ENCODE data around the gene ZBTB38. TPM values are rescaled to one million over a fixed set of nuclear protein-coding genes. Genes with fewer than 3 reads are reported as not detected.

The ZBTB38 gene
- total RNA-seq, 4 donors from 2014 or later, result 65.8 to 101 (median 85.9) TPM

DNA sequence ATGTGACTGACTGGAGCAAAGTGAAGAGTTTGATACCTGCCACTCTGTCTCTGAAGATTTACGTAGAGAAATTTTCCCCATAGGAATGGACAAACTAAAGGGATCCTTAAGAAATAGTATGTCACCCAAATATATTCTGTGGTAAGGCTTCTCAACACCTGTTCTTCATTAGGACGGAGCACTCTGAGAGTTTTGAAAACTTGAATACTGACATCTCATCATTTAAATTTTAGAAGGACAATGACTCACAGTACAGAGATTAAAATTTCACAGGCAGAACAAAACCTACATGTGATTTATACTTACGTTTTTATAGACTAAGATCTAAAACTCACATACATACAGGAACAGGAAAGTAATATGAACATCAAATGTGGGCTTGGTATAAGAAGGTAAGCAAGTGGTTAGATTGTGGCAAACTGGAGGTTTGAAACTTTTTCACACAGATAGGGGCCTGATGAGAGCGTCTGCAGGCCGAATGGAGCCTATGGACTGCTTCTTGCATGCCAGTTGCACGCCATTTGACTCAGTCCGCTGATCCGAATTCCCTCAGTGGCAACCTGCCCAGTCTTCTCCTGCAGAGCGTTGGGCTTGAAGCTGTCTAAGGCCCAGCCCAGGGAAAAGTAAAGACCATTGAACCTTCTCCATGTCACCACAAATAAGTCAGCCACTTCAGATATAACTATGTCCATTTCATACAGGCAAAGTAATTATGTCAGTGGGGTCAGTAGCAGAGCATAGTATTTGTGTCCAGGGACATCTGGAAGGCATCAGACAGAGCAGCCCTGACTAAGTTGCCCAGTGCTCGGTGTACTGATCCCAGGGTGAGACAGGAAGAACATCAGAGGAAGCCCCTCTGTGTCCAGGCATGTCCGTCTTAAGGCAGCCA, 45.7 kb downstream of the ZBTB38 start:
- 71% methylated on average over 9 of the region's 11 CpGs for WGBS
- no peak for DNase-seq (ENCODE audit: low spot score in 2 of 2)
- Histone ChIP-seq H3K4me3 (no peak overlapping the region), H3K36me3 (peaks cover 26% of the 10 kb centered on the region), H3K27me3 (no peaks in the 10 kb centered on the region), H3K27ac (peak overlapping the region; percentile 95), H3K4me1 (peaks cover 63% of the 10 kb centered on the region), H3K9me3 (no peaks in the 10 kb centered on the region)
- TF ChIP-seq, protein P1, sequence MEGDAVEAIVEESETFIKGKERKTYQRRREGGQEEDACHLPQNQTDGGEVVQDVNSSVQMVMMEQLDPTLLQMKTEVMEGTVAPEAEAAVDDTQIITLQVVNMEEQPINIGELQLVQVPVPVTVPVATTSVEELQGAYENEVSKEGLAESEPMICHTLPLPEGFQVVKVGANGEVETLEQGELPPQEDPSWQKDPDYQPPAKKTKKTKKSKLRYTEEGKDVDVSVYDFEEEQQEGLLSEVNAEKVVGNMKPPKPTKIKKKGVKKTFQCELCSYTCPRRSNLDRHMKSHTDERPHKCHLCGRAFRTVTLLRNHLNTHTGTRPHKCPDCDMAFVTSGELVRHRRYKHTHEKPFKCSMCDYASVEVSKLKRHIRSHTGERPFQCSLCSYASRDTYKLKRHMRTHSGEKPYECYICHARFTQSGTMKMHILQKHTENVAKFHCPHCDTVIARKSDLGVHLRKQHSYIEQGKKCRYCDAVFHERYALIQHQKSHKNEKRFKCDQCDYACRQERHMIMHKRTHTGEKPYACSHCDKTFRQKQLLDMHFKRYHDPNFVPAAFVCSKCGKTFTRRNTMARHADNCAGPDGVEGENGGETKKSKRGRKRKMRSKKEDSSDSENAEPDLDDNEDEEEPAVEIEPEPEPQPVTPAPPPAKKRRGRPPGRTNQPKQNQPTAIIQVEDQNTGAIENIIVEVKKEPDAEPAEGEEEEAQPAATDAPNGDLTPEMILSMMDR (IDR thresholded peaks at IDR 0.05), result no peak
- TF ChIP-seq POLR2A (IDR thresholded peaks at IDR 0.05), result no peak
- no peak for TF ChIP-seq POLR2AphosphoS5 (IDR thresholded peaks at IDR 0.05)
- no peak for TF ChIP-seq EP300 (IDR thresholded peaks at IDR 0.05)

DNA sequence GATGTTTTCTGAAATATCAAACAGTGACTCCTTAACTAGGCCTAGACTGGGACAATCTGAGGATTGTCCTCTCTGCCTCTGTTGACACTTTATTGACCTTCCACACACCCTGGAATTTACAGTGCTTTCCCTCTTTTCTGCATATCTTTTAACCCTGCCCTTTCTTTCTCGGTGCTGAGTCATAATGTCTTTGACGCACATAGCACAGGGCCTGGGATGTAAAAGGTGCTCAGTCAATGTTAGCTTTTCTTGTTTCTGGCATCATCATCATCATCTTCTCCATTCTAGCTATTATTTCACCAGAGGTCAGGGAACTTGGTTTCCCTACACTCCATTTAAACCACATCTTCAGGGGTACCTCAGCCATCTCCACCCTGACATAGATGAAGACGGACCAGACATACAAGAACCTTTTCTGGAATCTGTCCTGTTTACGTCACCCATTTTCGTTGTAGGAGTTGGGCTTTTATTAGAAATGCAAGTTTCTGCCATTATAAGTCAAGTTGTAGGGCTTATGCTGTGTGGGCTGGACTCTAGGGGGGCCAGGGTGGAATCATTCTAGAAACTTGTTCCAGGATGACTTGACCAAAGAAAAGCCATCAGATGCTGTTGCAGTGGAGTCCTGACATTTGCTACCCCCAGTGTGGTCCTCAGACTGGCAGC, 46.6 kb downstream of the ZBTB38 start:
- 85% methylated on average over 5 of the region's 5 CpGs for WGBS
- peaks cover 61% of the 10 kb centered on the region for H3K4me1 ChIP-seq
- TF ChIP-seq EP300 (IDR thresholded peaks at IDR 0.05) (no peak), POLR2AphosphoS5 (IDR thresholded peaks at IDR 0.05) (no peak), POLR2A (IDR thresholded peaks at IDR 0.05) (no peak)
- TF ChIP-seq, protein P1 (IDR thresholded peaks at IDR 0.05), result no peak
- H3K9me3 ChIP-seq, result no peaks in the 10 kb centered on the region
- DNase-seq (ENCODE audit: low spot score in 2 of 2), result no peak
- H3K27me3 ChIP-seq, result no peaks in the 10 kb centered on the region
- peak overlapping the region; percentile 95 for H3K27ac ChIP-seq
- no peak overlapping the region for H3K4me3 ChIP-seq
- H3K36me3 ChIP-seq, result peaks cover 26% of the 10 kb centered on the region

DNA sequence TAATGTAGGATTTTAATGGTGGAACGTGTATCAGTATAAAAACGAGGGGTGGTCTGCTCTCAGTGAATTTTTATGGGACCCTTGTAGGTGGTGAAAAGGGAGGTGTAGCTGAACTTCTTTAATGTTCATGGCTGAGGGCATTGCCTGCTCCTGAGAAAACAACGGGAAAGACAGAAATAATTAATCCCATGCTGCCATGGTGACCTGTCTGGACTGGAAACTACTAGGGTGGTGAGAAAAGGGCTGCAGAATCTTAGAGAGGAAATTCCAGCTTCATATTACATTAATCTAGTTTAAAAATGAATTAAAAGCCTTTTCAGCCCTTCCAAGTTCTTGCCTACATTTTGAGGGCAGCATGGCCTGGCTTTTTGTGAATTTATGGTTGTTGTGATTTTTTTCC, 47.6 kb downstream of the ZBTB38 start:
- no peak overlapping the region for H3K27ac ChIP-seq
- TF ChIP-seq POLR2AphosphoS5 (IDR thresholded peaks at IDR 0.05) (no peak), EP300 (IDR thresholded peaks at IDR 0.05) (no peak), POLR2A (IDR thresholded peaks at IDR 0.05) (no peak)
- TF ChIP-seq, protein P1 (IDR thresholded peaks at IDR 0.05), result no peak
- H3K4me1 ChIP-seq, result peaks cover 59% of the 10 kb centered on the region
- no peak overlapping the region for H3K4me3 ChIP-seq
- 62% methylated on average over 3 of the region's 3 CpGs for WGBS
- peaks cover 26% of the 10 kb centered on the region for H3K36me3 ChIP-seq
- no peaks in the 10 kb centered on the region for H3K27me3 ChIP-seq
- no peaks in the 10 kb centered on the region for H3K9me3 ChIP-seq
- DNase-seq (ENCODE audit: low spot score in 2 of 2), result no peak

Other genes starting within 250 kb of the ZBTB38 start
- gene PXYLP1, start 136.7 kb upstream of the ZBTB38 start, total RNA-seq, result 10 to 100 TPM in 2 of 4 donors, 1 to 10 TPM in 2; 6.7 to 11.8 (median 9.5) TPM
- 10 to 100 TPM; 14.3 to 48.6 (median 24.0) TPM for gene RASA2, start 118.5 kb downstream of the ZBTB38 start, total RNA-seq

All from suprapubic skin (tissue), 4 donors.